ENCODE data around the gene IGDCC3.

DNA sequence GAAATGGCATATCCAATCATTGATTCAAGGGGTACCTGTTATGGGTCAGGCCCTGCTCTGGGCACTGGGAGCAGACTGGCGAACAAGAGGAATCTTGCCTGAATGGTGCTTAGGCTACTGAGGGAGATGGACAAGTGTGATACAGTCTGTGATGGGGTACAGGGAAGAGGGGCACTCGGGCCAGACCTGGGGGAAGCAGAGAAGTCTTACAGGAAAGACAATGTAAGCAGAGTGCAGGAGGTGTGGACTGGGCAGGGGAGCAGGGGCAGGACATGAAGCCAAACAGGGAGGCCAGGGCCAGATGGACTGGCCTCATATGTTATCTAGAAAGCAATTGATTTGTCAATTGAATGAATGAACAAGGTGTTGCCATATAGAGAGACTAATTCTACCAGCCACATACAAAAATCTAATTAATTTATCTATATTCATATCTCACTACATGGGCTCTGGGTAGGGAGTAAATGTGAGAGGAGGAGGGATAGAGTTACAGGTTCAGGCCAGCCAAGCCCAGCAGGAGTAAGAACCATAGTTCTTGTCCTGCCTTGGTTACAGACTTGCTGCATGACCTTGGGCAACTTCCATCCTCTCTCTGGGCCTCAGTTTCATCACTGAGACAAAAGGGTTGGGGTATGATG is 48.5 kb upstream of the IGDCC3 start:
- TF ChIP-seq EZH2phosphoT487 (IDR thresholded peaks at IDR 0.05; ENCODE audit: insufficient read depth, low read depth) = no peak
- no peak for TF ChIP-seq EZH2 (IDR thresholded peaks at IDR 0.05; ENCODE audit: insufficient read depth, poor library complexity, severe bottlenecking)
